Mesenchymal stem cell (in vitro differentiated cells and primary cell): ENCODE results near the gene ETNPPL.

ENCODE experiments used
- DNase-seq: peaks from one replicate; pipeline ENCODE4 v3.0.0-alpha.2; 2013
- H2AFZ ChIP-seq: one replicate; pipeline ENCODE4 v1.6.1; 2013; ENCODE audit warnings: low read depth, mild to moderate bottlenecking, control low read depth, inconsistent platforms, low read length, moderate library complexity
- H2AK5ac ChIP-seq: 2 replicates; pipeline ENCODE4 v1.6.1; 2013; ENCODE audit warnings: low read length, moderate library complexity, mild to moderate bottlenecking, inconsistent platforms; ENCODE audit not compliant: severe bottlenecking
- H2BK120ac ChIP-seq: one replicate; pipeline ENCODE4 v1.6.1; 2013; ENCODE audit warnings: low read depth, mild to moderate bottlenecking, inconsistent platforms, low read length, moderate library complexity
- H2BK12ac ChIP-seq, 2 experiments: one replicate each; pipeline ENCODE4 v1.6.1; 2013; ENCODE audit warnings: inconsistent platforms in 2 of 2, low read length in 2 of 2, mild to moderate bottlenecking in 2 of 2, moderate library complexity in 2 of 2, control low read depth in 1 of 2
- H2BK15ac ChIP-seq: one replicate; pipeline ENCODE4 v1.6.1; 2013; ENCODE audit warnings: mild to moderate bottlenecking, low read depth, inconsistent platforms; ENCODE audit not compliant: poor library complexity, severe bottlenecking
- H2BK5ac ChIP-seq: 2 replicates; pipeline ENCODE4 v1.6.1; 2013; ENCODE audit warnings: low read depth, mild to moderate bottlenecking, low read length, control low read depth, inconsistent platforms; ENCODE audit not compliant: poor library complexity, severe bottlenecking
- H3K14ac ChIP-seq, 2 experiments: one replicate each; pipeline ENCODE4 v1.6.1; 2013; ENCODE audit warnings: inconsistent platforms in 2 of 2, low read length in 2 of 2, control low read depth in 1 of 2, mild to moderate bottlenecking in 1 of 2, moderate library complexity in 1 of 2
- H3K18ac ChIP-seq, 2 experiments: one replicate each; pipeline ENCODE4 v1.6.1; 2013; ENCODE audit warnings: inconsistent platforms in 2 of 2, low read length in 2 of 2, control low read depth in 1 of 2, low read depth in 1 of 2, mild to moderate bottlenecking in 1 of 2
- H3K23ac ChIP-seq, 2 experiments: one replicate each; pipeline ENCODE4 v1.6.1; 2013; ENCODE audit warnings: inconsistent platforms in 2 of 2, low read length in 2 of 2, mild to moderate bottlenecking in 2 of 2, moderate library complexity in 2 of 2, control low read depth in 1 of 2
- H3K27ac ChIP-seq: 2 replicates; pipeline ENCODE4 v1.5.1; 2013; ENCODE audit warnings: mild to moderate bottlenecking, moderate library complexity, low read length, control low read depth, inconsistent platforms; ENCODE audit not compliant: poor library complexity, severe bottlenecking
- H3K27me3 ChIP-seq, 2 experiments: 2 replicates each; pipeline versions ENCODE4 v1.6.1 to v1.7.0; 2013; ENCODE audit warnings: low read length in 2 of 2, mild to moderate bottlenecking in 2 of 2, moderate library complexity in 2 of 2, control low read depth in 1 of 2, inconsistent platforms in 1 of 2; ENCODE audit not compliant: control insufficient read depth in 1 of 2, insufficient read depth in 1 of 2
- H3K36me3 ChIP-seq, 2 experiments: 2 replicates each; pipeline versions ENCODE4 v1.6.1 to v1.7.0; 2013; ENCODE audit warnings: low read length in 2 of 2, control low read depth in 1 of 2, inconsistent platforms in 1 of 2, low read depth in 1 of 2, mild to moderate bottlenecking in 1 of 2; ENCODE audit not compliant: insufficient read depth in 2 of 2, control insufficient read depth in 1 of 2
- H3K4ac ChIP-seq, 2 experiments: one replicate each; pipeline ENCODE4 v1.6.1; 2013; ENCODE audit warnings: inconsistent platforms in 2 of 2, low read length in 2 of 2, mild to moderate bottlenecking in 2 of 2, moderate library complexity in 2 of 2, control low read depth in 1 of 2, low read depth in 1 of 2
- H3K4me1 ChIP-seq: 2 replicates; pipeline ENCODE4 v1.6.1; 2013; ENCODE audit warnings: low read depth, low read length, control low read depth; ENCODE audit not compliant: control insufficient read depth, insufficient read depth
- H3K4me2 ChIP-seq: 2 replicates; pipeline ENCODE4 v1.6.1; 2013; ENCODE audit warnings: low read length, mild to moderate bottlenecking, inconsistent platforms; ENCODE audit not compliant: poor library complexity, severe bottlenecking
- H3K4me3 ChIP-seq, 2 experiments: 2 replicates each; pipeline versions ENCODE4 v1.5.1 to v1.7.0; 2013; ENCODE audit warnings: low read length in 2 of 2, mild to moderate bottlenecking in 2 of 2, control low read depth in 1 of 2, low read depth in 1 of 2; ENCODE audit not compliant: insufficient read depth in 1 of 2
- H3K79me1 ChIP-seq: replicated peaks from 2 replicates; pipeline ENCODE4 v1.6.1; 2013; ENCODE audit warnings: mild to moderate bottlenecking, control low read depth, low read length, inconsistent platforms; ENCODE audit not compliant: poor library complexity, severe bottlenecking
- H3K9ac ChIP-seq: 2 replicates; pipeline ENCODE4 v1.7.0; 2013; ENCODE audit warnings: mild to moderate bottlenecking, low read length, moderate library complexity
- H3K9me3 ChIP-seq: 2 replicates; pipeline ENCODE4 v1.7.0; 2013; ENCODE audit warnings: mild to moderate bottlenecking, low read length; ENCODE audit not compliant: control insufficient read depth
- H4K8ac ChIP-seq: one replicate; pipeline ENCODE4 v1.6.1; 2013; ENCODE audit warnings: inconsistent platforms, mild to moderate bottlenecking, low read length, moderate library complexity
- H4K91ac ChIP-seq: one replicate; pipeline ENCODE4 v1.6.1; 2013; ENCODE audit warnings: mild to moderate bottlenecking, low read length, inconsistent platforms
- WGBS: methylation state at CpG from one replicate; pipeline ENCODE4 v1.1.7; 2013; ENCODE audit warnings: mixed read lengths; 5-methylcytosine and 5-hydroxymethylcytosine counted together

Gene ETNPPL

GRCh38 chr4:108729731-108730130, 33.1 kb downstream of the ETNPPL start:
- H3K4me2 ChIP-seq: no peak overlapping the region
- H3K14ac ChIP-seq: no peak overlapping the region
- no peaks in the 10 kb centered on the region for H3K27me3 ChIP-seq
- no peak overlapping the region for H2BK120ac ChIP-seq
- H3K18ac ChIP-seq: no peak overlapping the region
- no peak overlapping the region for H2AFZ ChIP-seq
- H3K4me3 ChIP-seq: no peak overlapping the region
- H3K4me1 ChIP-seq: no peaks in the 10 kb centered on the region
- H2AK5ac ChIP-seq: no peak overlapping the region
- H4K91ac ChIP-seq: no peak overlapping the region
- H2BK5ac ChIP-seq: no peak overlapping the region
- no peak overlapping the region for H3K23ac ChIP-seq
- H3K27ac ChIP-seq: no peak overlapping the region
- 100% methylated on average over 1 of the region's 1 CpG for WGBS
- H3K79me1 ChIP-seq: no peaks in the 10 kb centered on the region
- H3K9ac ChIP-seq: no peak overlapping the region
- no peaks in the 10 kb centered on the region for H3K36me3 ChIP-seq
- H3K4ac ChIP-seq: no peak overlapping the region
- no peak overlapping the region for H2BK12ac ChIP-seq
- no peak overlapping the region for H2BK15ac ChIP-seq
- DNase-seq: no peak
- no peak overlapping the region for H4K8ac ChIP-seq
- peaks cover 20% of the 10 kb centered on the region for H3K9me3 ChIP-seq

- H3K79me1 ChIP-seq: no peaks in the 10 kb centered on the region
- no peak overlapping the region for H3K18ac ChIP-seq
- no peak overlapping the region for H2BK120ac ChIP-seq
- H3K9ac ChIP-seq: no peak overlapping the region
- no peak overlapping the region for H3K27ac ChIP-seq
- no peaks in the 10 kb centered on the region for H3K4me1 ChIP-seq
- WGBS: no CpG with 5 or more reads among the region's 1 CpG
- no peak for DNase-seq
- no peak overlapping the region for H4K8ac ChIP-seq
- no peak overlapping the region for H3K4ac ChIP-seq
- no peak overlapping the region for H2BK15ac ChIP-seq
- H3K36me3 ChIP-seq: no peaks in the 10 kb centered on the region
- no peak overlapping the region for H4K91ac ChIP-seq
- H3K27me3 ChIP-seq: no peaks in the 10 kb centered on the region
- no peak overlapping the region for H3K4me3 ChIP-seq
- no peak overlapping the region for H3K23ac ChIP-seq
- no peak overlapping the region for H2BK12ac ChIP-seq
- no peak overlapping the region for H3K4me2 ChIP-seq
- no peak overlapping the region for H2BK5ac ChIP-seq
- H3K14ac ChIP-seq: no peak overlapping the region
- H3K9me3 ChIP-seq: peaks cover 24% of the 10 kb centered on the region
- no peak overlapping the region for H2AK5ac ChIP-seq
- no peak overlapping the region for H2AFZ ChIP-seq
These were observed 37.4 kb downstream of the ETNPPL start for GRCh38 chr4:108725457-108725856.

DNA sequence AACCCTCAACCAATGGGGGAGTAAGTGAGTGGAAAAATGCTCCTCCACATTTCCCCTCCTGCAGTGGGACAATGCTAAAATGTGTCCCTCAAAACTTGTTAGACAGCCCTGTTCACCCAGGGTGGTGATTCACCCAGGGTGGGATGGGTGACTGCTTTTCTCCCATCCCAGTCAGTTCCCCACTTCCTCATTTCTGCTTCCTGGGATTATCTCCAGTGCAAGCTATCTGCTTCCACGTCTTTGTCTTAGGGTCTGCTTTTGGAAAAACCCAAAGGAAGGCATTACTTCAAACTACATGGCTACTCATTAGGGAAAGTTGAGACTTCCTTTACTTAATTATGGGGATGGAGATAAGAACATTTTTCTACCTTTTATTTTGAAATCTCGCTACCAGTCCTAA, 45.5 kb downstream of the ETNPPL start:
- Histone ChIP-seq H3K23ac (no peak overlapping the region), H3K9ac (no peak overlapping the region)
- DNase-seq: no peak

GRCh38 chr4:108716340-108716739, 46.5 kb downstream of the ETNPPL start:
- 43% methylated on average over 2 of the region's 2 CpGs for WGBS
- no peak overlapping the region for H3K4ac ChIP-seq
- no peak for DNase-seq

More for the DNA sequence above, 45.5 kb downstream of the ETNPPL start:
- 100% methylated on average over 1 of the region's 2 CpGs for WGBS
- no peak overlapping the region for H3K4me3 ChIP-seq
- H2BK5ac ChIP-seq: no peak overlapping the region
- no peaks in the 10 kb centered on the region for H3K9me3 ChIP-seq
- no peak overlapping the region for H2BK120ac ChIP-seq
- H3K36me3 ChIP-seq: no peaks in the 10 kb centered on the region
- no peak overlapping the region for H2AK5ac ChIP-seq
- H3K14ac ChIP-seq: no peak overlapping the region
- H3K4me1 ChIP-seq: no peaks in the 10 kb centered on the region
- no peak overlapping the region for H4K8ac ChIP-seq
- H2BK15ac ChIP-seq: no peak overlapping the region
- H3K4me2 ChIP-seq: no peak overlapping the region
- peaks cover 0 to 7% of the 10 kb centered on the region in 2 experiments for H3K27me3 ChIP-seq
- H4K91ac ChIP-seq: no peak overlapping the region
- peak overlapping the region in 1 of 2 experiments; percentile 54 for H3K4ac ChIP-seq
- H3K27ac ChIP-seq: no peak overlapping the region
- no peak overlapping the region for H2AFZ ChIP-seq
- H2BK12ac ChIP-seq: peak overlapping the region in 1 of 2 experiments; percentile 52
- no peaks in the 10 kb centered on the region for H3K79me1 ChIP-seq
- no peak overlapping the region for H3K18ac ChIP-seq

More at GRCh38 chr4:108716340-108716739, 46.5 kb downstream of the ETNPPL start:
- peaks cover 0 to 7% of the 10 kb centered on the region in 2 experiments for H3K27me3 ChIP-seq
- no peaks in the 10 kb centered on the region for H3K9me3 ChIP-seq
- H2AK5ac ChIP-seq: no peak overlapping the region
- H3K14ac ChIP-seq: no peak overlapping the region
- no peak overlapping the region for H2BK5ac ChIP-seq
- H4K8ac ChIP-seq: no peak overlapping the region
- no peak overlapping the region for H3K4me2 ChIP-seq
- H3K27ac ChIP-seq: no peak overlapping the region
- H2BK12ac ChIP-seq: no peak overlapping the region
- H3K4me1 ChIP-seq: no peaks in the 10 kb centered on the region
- H3K36me3 ChIP-seq: no peaks in the 10 kb centered on the region
- H3K9ac ChIP-seq: no peak overlapping the region
- no peak overlapping the region for H4K91ac ChIP-seq
- no peak overlapping the region for H2BK15ac ChIP-seq
- no peak overlapping the region for H3K18ac ChIP-seq
- no peak overlapping the region for H2BK120ac ChIP-seq
- no peak overlapping the region for H3K4me3 ChIP-seq
- no peak overlapping the region for H3K23ac ChIP-seq
- H3K79me1 ChIP-seq: no peaks in the 10 kb centered on the region
- H2AFZ ChIP-seq: no peak overlapping the region
